HepG2 (cell line): ENCODE data around the gene SCUBE1. TPM values are rescaled to one million over a fixed set of nuclear protein-coding genes. Genes with fewer than 3 reads are reported as not detected.
A peak's percentile ranks its signal among the peaks of the same experiment; 100 is the strongest.

ENCODE experiments used
- ATAC-seq: fragments of 200-7000 bp; cut with Tn5 transposase; 3 replicates; pipeline ENCODE4 v1.9.1; 2020; ENCODE audit warnings: mild to moderate bottlenecking, moderate library complexity
- BruUV-seq: library from RNA; stranded (reverse); fragments of 400-500 nt; replicated peaks from 2 replicates; lab custom pipeline; 2021; lab: Mats Ljungman, UMichigan
- CTCF ChIA-PET: fragments of 300-600 bp; formaldehyde crosslinking; extraction: SDS; loops from one replicate; lab custom pipeline; 2021; ENCODE audit warnings: low total read pairs, inconsistent platforms, low intra/inter-chr PET ratio; lab: Yijun Ruan, JAX
- POLR2A ChIA-PET: fragments of 350-600 bp; sonication (Branson Sonifier 250); formaldehyde crosslinking; loops from one replicate; lab custom pipeline; 2020; ENCODE audit warnings: antibody characterized with exemption, inconsistent platforms; lab: Yijun Ruan, JAX
- DNase-seq: peaks from one replicate; pipeline ENCODE4 v3.0.0-alpha.2; 2015; ENCODE audit warnings: low spot score
- FAIRE-seq: peaks from 3 replicates; lab custom pipeline; 2011; peaks lifted over from hg19 to GRCh38; lab: Jason Lieb, UNC
- H2AFZ ChIP-seq: one replicate; pipeline ENCODE4 v1.6.1; 2011; ENCODE audit warnings: low read length, inconsistent platforms
- H3K27ac ChIP-seq: fragments of 300-600 bp; 3 replicates; pipeline ENCODE4 v1.8.0; 2011; ENCODE audit warnings: mixed run types, mild to moderate bottlenecking, mixed read lengths, low read length, inconsistent platforms; ENCODE audit not compliant: insufficient read depth; ENCODE audit errors: extremely low read length
- H3K27me3 ChIP-seq, 2 experiments: fragments of 200-600 bp in 1 of 2; 2 replicates in 1 of 2; 3 replicates in 1 of 2; pipeline versions ENCODE4 v1.6.0 to v1.8.0; 2011; ENCODE audit warnings: low read length in 2 of 2, mild to moderate bottlenecking in 2 of 2, moderate library complexity in 2 of 2, inconsistent platforms in 1 of 2; ENCODE audit not compliant: insufficient read depth in 2 of 2, control insufficient read depth in 1 of 2
- H3K36me3 ChIP-seq, 2 experiments: fragments of 200-600 bp in 1 of 2; replicated peaks in 1 of 2; 2 replicates in 1 of 2; 3 replicates in 1 of 2; pipeline versions ENCODE4 v1.5.1 to v1.8.0; 2011; ENCODE audit warnings: low read length in 2 of 2, inconsistent platforms in 1 of 2; ENCODE audit not compliant: insufficient read depth in 2 of 2, control insufficient read depth in 1 of 2
- H3K4me1 ChIP-seq: 2 replicates; pipeline ENCODE4 v1.5.1; 2012; ENCODE audit warnings: low read length, inconsistent platforms; ENCODE audit not compliant: insufficient read depth
- H3K4me2 ChIP-seq: 2 replicates; pipeline ENCODE4 v1.6.0; 2011; ENCODE audit warnings: low read depth, low read length, inconsistent platforms
- H3K4me3 ChIP-seq, 3 experiments: fragments of 200-600 bp in 1 of 3; sonication (generic), shearing (Covaris generic) in 1 of 3; replicated peaks in 1 of 3; 2 replicates each; pipeline ENCODE4 v1.5.1; 2011 to 2016; ENCODE audit warnings: low read length in 3 of 3, inconsistent platforms in 2 of 3, low read depth in 2 of 3, mild to moderate bottlenecking in 2 of 3, control low read depth in 1 of 3, mixed read lengths in 1 of 3; ENCODE audit not compliant: insufficient read depth in 1 of 3
- H3K79me2 ChIP-seq: one replicate; pipeline ENCODE4 v1.6.1; 2011; ENCODE audit warnings: low read length, inconsistent platforms; ENCODE audit not compliant: insufficient read depth
- H3K9ac ChIP-seq: 2 replicates; pipeline ENCODE4 v1.6.0; 2011; ENCODE audit warnings: mild to moderate bottlenecking, low read depth, low read length, inconsistent platforms; ENCODE audit not compliant: insufficient read depth
- H3K9me3 ChIP-seq: 2 replicates; pipeline ENCODE4 v1.5.1; 2012; ENCODE audit warnings: mild to moderate bottlenecking, low read length
- H4K20me1 ChIP-seq: 2 replicates; pipeline ENCODE4 v1.6.0; 2011; ENCODE audit warnings: inconsistent platforms, mild to moderate bottlenecking, low read length, moderate library complexity; ENCODE audit not compliant: insufficient read depth
- CREB1 ChIP-seq, 2 experiments: fragments of 450-650 bp in 1 of 2; IDR thresholded peaks; 2 replicates each; pipeline ENCODE4 v1.6.1; 2016 to 2017; ENCODE audit warnings: control low read depth in 1 of 2, mild to moderate bottlenecking in 1 of 2, missing compliant biosample characterization in 1 of 2, missing genetic modification characterization in 1 of 2
- DMTF1 ChIP-seq: sonication (generic); formaldehyde crosslinking; IDR thresholded peaks from 2 replicates; pipeline ENCODE4 v1.4.0; 2020; ENCODE audit warnings: mild to moderate bottlenecking, missing genetic modification reagents
- SRF ChIP-seq: IDR thresholded peaks from 2 replicates; pipeline ENCODE4 v1.6.1; 2011; ENCODE audit warnings: mild to moderate bottlenecking, low read depth, low read length, moderate library complexity
- YY1 ChIP-seq: IDR thresholded peaks from 2 replicates; pipeline ENCODE4 v1.6.1; 2011; ENCODE audit warnings: low read length, low read depth, moderate library complexity, mild to moderate bottlenecking; ENCODE audit not compliant: insufficient read depth, insufficient replicate concordance
- ZNF709 ChIP-seq: sonication (generic); formaldehyde crosslinking; IDR thresholded peaks from 2 replicates; pipeline ENCODE4 v1.5.0; 2020; ENCODE audit warnings: mild to moderate bottlenecking, missing genetic modification reagents
- WGBS: methylation state at CpG from one replicate; pipeline ENCODE4 v1.1.6; 2017; ENCODE audit warnings: low lambda C conversion rate; 5-methylcytosine and 5-hydroxymethylcytosine counted together
- in situ Hi-C: cut with HindIII; loops from 2 replicates; pipeline ENCODE4 v1.10.0; 2017; ENCODE audit warnings: low pct_unique_long_range_greater_than_20kb; ENCODE audit not compliant: extremely low pct_ligation_motif_present
- intact Hi-C: fragments of 100-400 bp; cut with micrococcal nuclease; formaldehyde crosslinking; loops from one replicate; pipeline ENCODE4 v1.10.0; 2022; ENCODE audit not compliant: unreplicated experiment
- polyA plus RNA-seq, 8 experiments: library from polyadenylated mRNA; depleted of rRNA in 3 of 8; stranded (reverse) in 7 of 8; unstranded in 1 of 8; fragments of >200 nt; fragmentation: Illumina TruSeq in 4 of 8; extraction: Trizol in 4 of 8; gene quantifications; 2 replicates each; pipeline versions ENCODE4 v1.2.1 to v1.2.3, GENCODE V29; 2011 to 2016; ENCODE audit warnings: low read depth in 4 of 8, missing spikeins in 1 of 8, mixed read lengths in 1 of 8; ENCODE audit not compliant: insufficient read depth in 1 of 8
- total RNA-seq, 5 experiments: library from RNA; depleted of rRNA; stranded (reverse); fragments of >200 nt; fragmentation: Illumina TruSeq; extraction: Trizol; gene quantifications; 2 replicates each; pipeline ENCODE4 v1.2.3, GENCODE V29; 2016; ENCODE audit warnings: low read depth in 1 of 5

The SCUBE1 gene
- total and polyA plus RNA-seq, 2 of the 13 experiments (the other 11 are each of a cell fraction or from before 2014, with no cell fraction given), result under 0.01 to 0.05 TPM

- peaks cover 6 to 65% of the 10 kb centered on the region in 2 experiments; a peak in 3 of 5 replicates for H3K27me3 ChIP-seq
- 25% methylated on average over 4 of the region's 4 CpGs for WGBS
- in situ Hi-C loops, result no loop called here
- H3K4me3 ChIP-seq, result no peak overlapping the region
- ATAC-seq, result no peak
- TF ChIP-seq CREB1 (IDR thresholded peaks at IDR 0.05), result peak; percentile 94
- no peak for TF ChIP-seq CREB1 (CRISPR knock-in tag; IDR thresholded peaks at IDR 0.05)
- TF ChIP-seq ZNF709 (CRISPR knock-in tag), result no peak
- TF ChIP-seq, all 625 proteins: peak for 1
- no peak overlapping the region for H3K4me2 ChIP-seq
- H3K9ac ChIP-seq, result no peak overlapping the region
- H4K20me1 ChIP-seq, result no peaks in the 10 kb centered on the region
- ChIA-PET POLR2A (no interaction called here), CTCF (no interaction called here)
- no peak for DNase-seq
- no TSS peak for BruUV-seq
- H3K36me3 ChIP-seq, result no peaks in the 10 kb centered on the region
- no peak for FAIRE-seq
- no peaks in the 10 kb centered on the region for H3K4me1 ChIP-seq
- intact Hi-C loops, result no loop called here
- H3K9me3 ChIP-seq, result no peaks in the 10 kb centered on the region
- H3K79me2 ChIP-seq, result no peaks in the 10 kb centered on the region
- no peak overlapping the region for H3K27ac ChIP-seq
- no peak overlapping the region for H2AFZ ChIP-seq
Measured at GRCh38 chr22:43334378-43334777, 8.8 kb downstream of the SCUBE1 start.

- H4K20me1 ChIP-seq, result no peaks in the 10 kb centered on the region
- no peak for TF ChIP-seq YY1
- no peak for TF ChIP-seq SRF
- no peak for TF ChIP-seq DMTF1
- in situ Hi-C loops (no loop called here), intact Hi-C loops (no loop called here)
- ChIA-PET CTCF (no interaction called here), POLR2A (no interaction called here)
- ATAC-seq (no peak), FAIRE-seq (no peak), DNase-seq (no peak)
- no peak overlapping the region for H3K27ac ChIP-seq
- H3K79me2 ChIP-seq, result no peaks in the 10 kb centered on the region
- H3K9ac ChIP-seq, result no peak overlapping the region
- no TSS peak for BruUV-seq
- WGBS, result 17% methylated on average over 2 of the region's 2 CpGs
- H3K4me1 ChIP-seq, result no peaks in the 10 kb centered on the region
- H3K4me3 ChIP-seq, result no peak overlapping the region
- no peak overlapping the region for H2AFZ ChIP-seq
- no peaks in the 10 kb centered on the region for H3K36me3 ChIP-seq
- peaks cover 7 to 65% of the 10 kb centered on the region in 2 experiments; a peak in 3 of 5 replicates for H3K27me3 ChIP-seq
- H3K4me2 ChIP-seq, result no peak overlapping the region
- H3K9me3 ChIP-seq, result no peaks in the 10 kb centered on the region
Measured at GRCh38 chr22:43333978-43334377, 9.2 kb downstream of the SCUBE1 start.
